Neural progenitor cell (in vitro differentiated cells): Measurements from ENCODE around the gene ERBB4. TPM values are rescaled to one million over a fixed set of nuclear protein-coding genes. Genes with fewer than 3 reads are reported as not detected.

Experiments
- DNase-seq: peaks from one replicate; pipeline ENCODE4 v3.0.0-alpha.2; 2016; ENCODE audit warnings: low spot score
- H2AFZ ChIP-seq: fragments of 200-600 bp; sonication (generic); replicated peaks from 2 replicates; pipeline ENCODE4 v1.6.1; 2016; ENCODE audit warnings: antibody characterized with exemption
- H3F3A ChIP-seq: fragments of 200-600 bp; sonication (generic); 2 replicates; pipeline ENCODE4 v1.6.1; 2016; ENCODE audit warnings: antibody characterized with exemption, low read depth
- H3K27ac ChIP-seq: fragments of 200-600 bp; sonication (generic); 2 replicates; pipeline ENCODE4 v1.5.1; 2016; ENCODE audit warnings: mild to moderate bottlenecking
- H3K27me3 ChIP-seq: fragments of 200-600 bp; sonication (generic); 2 replicates; pipeline ENCODE4 v1.6.1; 2016; ENCODE audit warnings: mild to moderate bottlenecking, moderate library complexity
- H3K36me3 ChIP-seq: fragments of 200-600 bp; sonication (generic); 2 replicates; pipeline ENCODE4 v1.5.1; 2016
- H3K4me1 ChIP-seq: fragments of 200-600 bp; sonication (generic); 2 replicates; pipeline ENCODE4 v1.6.1; 2016; ENCODE audit warnings: mixed run types
- H3K4me2 ChIP-seq: fragments of 200-600 bp; sonication (generic); 2 replicates; pipeline ENCODE4 v1.6.1; 2016
- H3K4me3 ChIP-seq: fragments of 200-600 bp; sonication (generic); 2 replicates; pipeline ENCODE4 v1.5.1; 2016
- H3K79me2 ChIP-seq: fragments of 200-600 bp; sonication (generic); 2 replicates; pipeline ENCODE4 v1.6.1; 2016; ENCODE audit warnings: low read depth
- H3K9ac ChIP-seq: fragments of 200-600 bp; sonication (generic); 2 replicates; pipeline ENCODE4 v1.6.1; 2016
- H3K9me3 ChIP-seq: fragments of 200-600 bp; sonication (generic); 2 replicates; pipeline ENCODE4 v1.5.1; 2016; ENCODE audit warnings: low read depth
- H4K20me1 ChIP-seq: fragments of 200-600 bp; sonication (generic); 2 replicates; pipeline ENCODE4 v1.6.1; 2016; ENCODE audit warnings: low read depth
- H3K27ac Mint-ChIP-seq: 3 replicates; pipeline ENCODE4 v1.8.0; 2021; ENCODE audit warnings: mixed read lengths
- H3K27me3 Mint-ChIP-seq: 2 replicates; pipeline ENCODE4 v1.8.0; 2022; ENCODE audit warnings: low read depth, mild to moderate bottlenecking, inconsistent platforms, moderate library complexity, mixed read lengths; ENCODE audit not compliant: insufficient read depth
- H3K36me3 Mint-ChIP-seq: 3 replicates; pipeline ENCODE4 v1.8.0; 2021; ENCODE audit warnings: mixed read lengths
- H3K4me1 Mint-ChIP-seq: 3 replicates; pipeline ENCODE4 v1.8.0; 2021; ENCODE audit warnings: mixed read lengths
- H3K4me3 Mint-ChIP-seq: 3 replicates; pipeline ENCODE4 v1.8.0; 2021; ENCODE audit warnings: mild to moderate bottlenecking, moderate library complexity, mixed read lengths
- H3K9me3 Mint-ChIP-seq: 3 replicates; pipeline ENCODE4 v1.8.0; 2020; ENCODE audit warnings: mixed read lengths
- CTCF ChIP-seq: fragments of 200-600 bp; sonication (generic); IDR thresholded peaks from 2 replicates; pipeline ENCODE4 v1.5.1; 2017; ENCODE audit warnings: antibody characterized with exemption, mild to moderate bottlenecking
- EZH2 ChIP-seq: fragments of 200-600 bp; sonication (generic); IDR thresholded peaks from 2 replicates; pipeline ENCODE4 v1.6.1; 2017; ENCODE audit warnings: antibody characterized with exemption, mild to moderate bottlenecking, moderate library complexity
- EZH2phosphoT487 ChIP-seq: fragments of 200-600 bp; sonication (generic); IDR thresholded peaks from 2 replicates; pipeline ENCODE4 v1.6.1; 2017; ENCODE audit warnings: antibody characterized with exemption
- total RNA-seq: library from RNA; depleted of rRNA; stranded (reverse); fragments of >200 nt; gene quantifications from 2 replicates; pipeline ENCODE4 v1.2.3, GENCODE V29; 2015; ENCODE audit warnings: low replicate concordance

ERBB4 gene
- total RNA-seq, 1 donor from 2014 or later: 1.5 TPM

- Histone ChIP-seq H3K4me1 (no peaks in the 10 kb centered on the region), H4K20me1 (no peaks in the 10 kb centered on the region), H2AFZ (no peak overlapping the region), H3K4me2 (no peak overlapping the region), H3K4me3 (no peak overlapping the region), H3K79me2 (no peaks in the 10 kb centered on the region), H3F3A (no peaks in the 10 kb centered on the region), H3K27ac (no peak overlapping the region), H3K27me3 (no peaks in the 10 kb centered on the region), H3K9ac (no peak overlapping the region), H3K36me3 (no peaks in the 10 kb centered on the region), H3K9me3 (no peaks in the 10 kb centered on the region)
- Mint-ChIP-seq H3K4me3 (no peak overlapping the region), H3K27me3 (no peaks in the 10 kb centered on the region), H3K9me3 (peaks cover 8% of the 10 kb centered on the region), H3K27ac (no peak overlapping the region), H3K36me3 (peaks cover 7% of the 10 kb centered on the region), H3K4me1 (peaks cover under 1% of the 10 kb centered on the region)
- TF ChIP-seq CTCF (no peak), EZH2 (no peak), EZH2phosphoT487 (no peak)
- DNase-seq: no peak
These were observed 591.6 kb downstream of the ERBB4 start for GRCh38 chr2:211946960-211947359.

- Histone ChIP-seq H4K20me1 (no peaks in the 10 kb centered on the region), H3K4me1 (no peaks in the 10 kb centered on the region), H3K36me3 (no peaks in the 10 kb centered on the region), H3F3A (no peaks in the 10 kb centered on the region), H3K9ac (no peak overlapping the region), H3K4me2 (no peak overlapping the region), H3K27ac (no peak overlapping the region), H3K9me3 (no peaks in the 10 kb centered on the region), H3K27me3 (no peaks in the 10 kb centered on the region), H3K4me3 (no peak overlapping the region), H2AFZ (no peak overlapping the region), H3K79me2 (no peaks in the 10 kb centered on the region)
- H3K27me3 Mint-ChIP-seq: peaks cover 2% of the 10 kb centered on the region
- no peak for DNase-seq
- no peaks in the 10 kb centered on the region for H3K9me3 Mint-ChIP-seq
- peaks cover 14% of the 10 kb centered on the region for H3K4me1 Mint-ChIP-seq
- no peak overlapping the region for H3K4me3 Mint-ChIP-seq
- TF ChIP-seq CTCF: peak; percentile 10
- TF ChIP-seq EZH2phosphoT487: no peak
- H3K36me3 Mint-ChIP-seq: peaks cover 7% of the 10 kb centered on the region
- H3K27ac Mint-ChIP-seq: no peak overlapping the region
These were observed 594.0 kb downstream of the ERBB4 start for GRCh38 chr2:211944572-211944971.

- Histone ChIP-seq H3K36me3 (no peaks in the 10 kb centered on the region), H3K9me3 (no peaks in the 10 kb centered on the region), H3F3A (no peaks in the 10 kb centered on the region), H3K4me2 (no peak overlapping the region), H2AFZ (no peak overlapping the region), H3K27me3 (no peaks in the 10 kb centered on the region), H3K4me1 (no peaks in the 10 kb centered on the region), H3K9ac (no peak overlapping the region), H3K79me2 (no peaks in the 10 kb centered on the region), H4K20me1 (no peaks in the 10 kb centered on the region), H3K4me3 (no peak overlapping the region), H3K27ac (no peak overlapping the region)
- H3K4me1 Mint-ChIP-seq: peaks cover 14% of the 10 kb centered on the region
- peaks cover 7% of the 10 kb centered on the region for H3K36me3 Mint-ChIP-seq
- no peak for DNase-seq
- H3K27me3 Mint-ChIP-seq: peaks cover 2% of the 10 kb centered on the region
- H3K27ac Mint-ChIP-seq: no peak overlapping the region
- no peak overlapping the region for H3K4me3 Mint-ChIP-seq
- TF ChIP-seq EZH2: no peak
- H3K9me3 Mint-ChIP-seq: no peaks in the 10 kb centered on the region
These were observed 596.4 kb downstream of the ERBB4 start for GRCh38 chr2:211942153-211942552.

- H3F3A ChIP-seq: no peaks in the 10 kb centered on the region
- Mint-ChIP-seq H3K27me3 (peaks cover 2% of the 10 kb centered on the region), H3K27ac (no peak overlapping the region), H3K4me1 (peaks cover 14% of the 10 kb centered on the region), H3K36me3 (peaks cover 7% of the 10 kb centered on the region), H3K4me3 (no peak overlapping the region), H3K9me3 (no peaks in the 10 kb centered on the region)
- TF ChIP-seq EZH2 (no peak), CTCF (no peak), EZH2phosphoT487 (no peak)
- no peaks in the 10 kb centered on the region for H3K79me2 ChIP-seq
- DNase-seq: peak; percentile 11
- no peaks in the 10 kb centered on the region for H3K27me3 ChIP-seq
- H3K9me3 ChIP-seq: no peaks in the 10 kb centered on the region
- no peaks in the 10 kb centered on the region for H4K20me1 ChIP-seq
- no peaks in the 10 kb centered on the region for H3K36me3 ChIP-seq
- no peak overlapping the region for H3K4me2 ChIP-seq
- H3K4me3 ChIP-seq: no peak overlapping the region
- H3K27ac ChIP-seq: no peak overlapping the region
- H2AFZ ChIP-seq: no peak overlapping the region
- H3K9ac ChIP-seq: no peak overlapping the region
- H3K4me1 ChIP-seq: no peaks in the 10 kb centered on the region
These were observed 597.3 kb downstream of the ERBB4 start for GRCh38 chr2:211941216-211941747.
